HG02870 (cell line): ENCODE data around the gene SKOR1.

ENCODE experiments used
- ATAC-seq: cut with Tn5 transposase; IDR thresholded peaks from one replicate; pipeline ENCODE4 v1.9.1; 2021; ENCODE audit warnings: mild to moderate bottlenecking, moderate library complexity; ENCODE audit not compliant: unreplicated experiment

SKOR1 gene

GRCh38 chr15:67792250-67792942 lies 32.9 kb upstream of the SKOR1 start:
- no peak for ATAC-seq

- ATAC-seq: no peak
Observed at GRCh38 chr15:67794832-67795574, 30.3 kb upstream of the SKOR1 start.

GRCh38 chr15:67796196-67797127 lies 28.8 kb upstream of the SKOR1 start:
- no peak for ATAC-seq

- ATAC-seq: no peak
Observed at GRCh38 chr15:67799801-67800205, 25.5 kb upstream of the SKOR1 start.

GRCh38 chr15:67801142-67801541 lies 24.2 kb upstream of the SKOR1 start:
- no peak for ATAC-seq

- no peak for ATAC-seq
Observed at GRCh38 chr15:67801926-67802914, 23.1 kb upstream of the SKOR1 start.

GRCh38 chr15:67803299-67803698 lies 22.0 kb upstream of the SKOR1 start:
- ATAC-seq: no peak

- ATAC-seq: no peak
Observed at GRCh38 chr15:67803996-67804843, 21.1 kb upstream of the SKOR1 start.

- ATAC-seq: no peak
Observed at GRCh38 chr15:67805008-67805665, 20.2 kb upstream of the SKOR1 start.

- ATAC-seq: no peak
Observed at GRCh38 chr15:67805666-67806516, 19.4 kb upstream of the SKOR1 start.

GRCh38 chr15:67806536-67806935 lies 18.8 kb upstream of the SKOR1 start:
- no peak for ATAC-seq

GRCh38 chr15:67807141-67807540 lies 18.2 kb upstream of the SKOR1 start:
- no peak for ATAC-seq

- ATAC-seq: no peak
Observed at GRCh38 chr15:67807836-67808235, 17.5 kb upstream of the SKOR1 start.

- ATAC-seq: no peak
Observed at GRCh38 chr15:67808821-67809220, 16.5 kb upstream of the SKOR1 start.

- ATAC-seq: no peak
Observed at GRCh38 chr15:67809441-67809840, 15.9 kb upstream of the SKOR1 start.

GRCh38 chr15:67809866-67810265 lies 15.4 kb upstream of the SKOR1 start:
- no peak for ATAC-seq

GRCh38 chr15:67812241-67812644 lies 13.1 kb upstream of the SKOR1 start:
- no peak for ATAC-seq

- no peak for ATAC-seq
Observed at GRCh38 chr15:67813104-67813634, 12.1 kb upstream of the SKOR1 start.
